22Rv1 (cell line): ENCODE data around the gene COBL.

ENCODE experiments used
- CTCF ChIP-seq: fragments of 450-650 bp; IDR thresholded peaks from 2 replicates; pipeline ENCODE4 v1.5.1; 2017; ENCODE audit warnings: mild to moderate bottlenecking
- ZFX ChIP-seq: fragments of 450-650 bp; IDR thresholded peaks from 2 replicates; pipeline ENCODE4 v1.6.1; 2017; ENCODE audit warnings: antibody characterized with exemption, borderline replicate concordance

- TF ChIP-seq CTCF, result no peak
- TF ChIP-seq ZFX, result no peak
Observed at GRCh38 chr7:51244885-51245284, 71.7 kb downstream of the COBL start.
